ENCODE measurements around the gene THBS3.
"Not testable (repeated sequence)": the region's sequence is repeated elsewhere in the genome, so short reads cannot be mapped to it uniquely, and the experiment has no call there.

The THBS3 gene

DNA sequence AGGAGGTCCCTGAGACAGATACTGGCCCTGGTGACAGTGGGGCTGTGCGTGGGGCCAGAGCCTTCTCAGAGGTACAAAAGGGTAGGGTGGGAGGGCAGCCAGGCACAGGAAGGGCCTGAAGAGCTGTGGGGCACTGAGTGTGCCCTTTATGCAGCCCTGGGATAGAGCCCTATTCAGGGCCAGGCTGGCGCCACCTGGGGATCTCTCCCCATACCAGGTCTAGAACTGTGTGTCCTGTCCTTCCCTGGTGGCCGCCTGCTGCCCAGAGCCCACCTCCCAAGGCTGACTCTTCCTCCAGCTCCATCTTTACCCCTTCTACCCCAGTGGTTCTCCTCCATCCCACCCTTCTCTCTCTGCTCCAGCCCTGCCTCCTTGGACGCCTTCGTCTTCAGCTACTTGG is 25.8 kb upstream of the THBS3 start:
- not testable (repeated sequence) for DNase-seq

DNA sequence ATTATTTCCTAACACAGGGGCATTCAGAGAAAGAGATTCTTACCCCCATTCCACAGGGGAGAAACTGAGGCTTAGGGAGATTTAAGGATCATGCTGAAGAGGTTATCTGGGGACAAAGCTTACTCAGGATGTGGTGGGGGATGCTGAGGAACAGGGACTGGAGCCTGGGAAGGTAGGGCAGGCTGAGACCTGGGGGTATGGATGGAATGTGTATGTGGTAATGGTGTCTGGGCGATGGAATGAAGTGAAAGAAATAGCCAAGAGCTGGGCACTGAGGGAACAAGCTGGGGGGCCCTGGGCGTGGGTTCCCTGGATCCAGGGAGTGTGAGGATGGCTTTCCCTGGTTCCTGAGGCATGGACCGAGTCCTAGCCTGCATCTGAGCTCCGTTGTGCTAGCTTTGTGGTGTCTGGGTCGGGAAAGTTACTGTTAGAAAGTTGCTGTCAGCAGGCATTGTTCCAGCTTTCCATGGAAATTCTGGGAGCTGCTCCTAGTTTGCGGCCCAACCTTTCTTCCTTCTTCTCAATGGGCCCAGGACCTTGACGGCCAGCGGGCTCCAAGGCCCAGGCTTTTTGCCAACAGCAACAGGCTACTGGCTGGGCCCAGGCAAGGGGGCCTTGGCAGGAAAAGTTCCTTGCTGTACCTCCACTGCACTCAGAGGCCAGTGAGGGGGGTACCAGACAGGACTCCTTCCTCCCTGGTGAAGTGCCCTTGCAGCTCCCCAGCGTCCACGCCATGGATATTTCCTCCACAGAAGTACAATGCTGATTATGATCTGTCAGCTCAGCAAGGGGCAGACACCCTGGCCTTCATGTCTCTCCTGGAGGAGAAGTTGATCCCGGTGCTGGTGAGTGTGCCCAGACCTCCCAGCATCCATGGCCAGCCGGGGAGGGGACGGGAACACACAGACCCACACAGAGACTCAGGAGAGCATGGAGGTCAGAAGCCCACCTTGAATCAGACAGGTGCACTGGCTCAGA is 24.6 kb upstream of the THBS3 start:
- DNase-seq: not testable (repeated sequence)

- DNase-seq: not testable (repeated sequence)
Measured at GRCh38 chr1:155231302-155231701, 23.6 kb upstream of the THBS3 start.

GRCh38 chr1:155228096-155228427 is 20.4 kb upstream of the THBS3 start:
- DNase-seq: no peak

- peak; percentile 100 for DNase-seq
Measured at GRCh38 chr1:155227261-155228095, 19.8 kb upstream of the THBS3 start.

DNA sequence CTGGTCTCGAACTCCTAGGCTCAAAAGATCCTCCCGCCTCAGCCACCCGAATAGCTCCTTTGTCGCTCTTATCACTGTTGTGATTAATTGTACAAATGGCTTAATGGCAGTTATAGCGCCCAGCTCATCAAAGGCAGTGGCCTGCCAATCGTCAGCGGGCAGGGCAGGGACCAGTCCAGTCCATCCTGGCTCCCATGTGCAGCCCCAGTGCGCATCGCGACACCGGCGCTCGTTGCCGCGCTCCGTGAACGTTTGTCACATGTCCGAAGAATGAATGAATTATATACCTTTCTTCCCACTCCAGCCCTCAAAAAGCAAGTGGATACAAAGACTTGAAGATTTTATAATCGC is 19.2 kb upstream of the THBS3 start:
- peak; percentile 69 for DNase-seq

- DNase-seq: peak; percentile 69
Measured at GRCh38 chr1:155226188-155226909, 18.7 kb upstream of the THBS3 start.

DNA sequence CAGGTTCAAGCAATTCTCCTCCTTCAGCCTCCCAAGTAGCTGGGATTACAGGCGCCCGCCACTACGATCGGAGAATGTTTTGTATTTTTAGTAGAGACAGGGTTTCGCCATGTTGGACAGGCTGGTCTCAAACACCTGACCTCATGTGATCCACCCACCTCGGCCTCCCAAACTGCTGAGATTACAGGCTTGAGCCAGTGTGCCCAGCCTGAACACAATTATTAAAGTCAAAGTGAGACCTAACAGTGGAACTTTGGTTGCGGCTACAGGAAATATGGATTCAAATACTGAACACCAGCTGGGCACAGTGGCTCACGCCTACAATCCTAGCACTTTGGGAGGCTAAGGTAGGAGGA is 17.7 kb upstream of the THBS3 start:
- DNase-seq: not testable (repeated sequence)

DNA sequence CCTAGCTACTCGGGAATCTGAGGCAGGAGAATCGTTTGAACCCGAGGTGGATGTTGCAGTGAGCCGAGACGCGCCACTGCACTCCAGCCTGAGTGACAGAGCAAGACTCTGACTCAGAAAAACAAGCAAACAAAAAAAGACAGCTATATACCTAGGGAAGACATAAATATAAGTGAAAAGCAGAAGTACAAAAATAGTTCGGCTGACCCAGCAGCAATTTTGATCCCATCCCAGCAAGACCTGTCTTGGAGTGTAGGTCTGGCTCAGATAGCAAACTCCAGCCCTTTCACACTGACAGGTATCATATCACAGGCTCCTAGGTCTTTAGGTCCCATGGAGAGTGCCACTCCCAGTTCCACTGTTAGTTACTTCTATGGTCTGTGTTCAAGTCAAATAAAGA is 15.3 kb upstream of the THBS3 start:
- no peak for DNase-seq

- not testable (repeated sequence) for DNase-seq
Measured at GRCh38 chr1:155220211-155220965, 12.7 kb upstream of the THBS3 start.

GRCh38 chr1:155219592-155220031 is 11.9 kb upstream of the THBS3 start:
- DNase-seq: no peak

- no peak for DNase-seq
Measured at GRCh38 chr1:155218854-155219591, 11.3 kb upstream of the THBS3 start.

GRCh38 chr1:155214702-155215101 is 7.0 kb upstream of the THBS3 start:
- DNase-seq: not testable (repeated sequence)

DNA sequence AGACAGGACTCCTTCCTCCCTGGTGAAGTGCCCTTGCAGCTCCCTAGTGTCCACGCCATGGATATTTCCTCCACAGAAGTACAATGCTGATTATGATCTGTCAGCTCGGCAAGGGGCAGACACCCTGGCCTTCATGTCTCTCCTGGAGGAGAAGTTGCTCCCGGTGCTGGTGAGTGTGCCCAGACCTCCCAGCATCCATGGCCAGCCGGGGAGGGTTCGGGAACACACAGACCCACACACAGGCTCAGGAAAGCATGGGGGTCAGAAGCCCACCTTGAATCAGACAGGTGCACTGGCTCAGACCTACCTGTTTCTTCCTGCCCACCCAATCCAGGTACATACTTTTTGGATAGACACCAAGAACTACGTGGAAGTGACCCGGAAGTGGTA is 4.3 kb upstream of the THBS3 start:
- not testable (repeated sequence) for DNase-seq

- not testable (repeated sequence) for DNase-seq
Measured at GRCh38 chr1:155211381-155212050, 3.8 kb upstream of the THBS3 start.

DNA sequence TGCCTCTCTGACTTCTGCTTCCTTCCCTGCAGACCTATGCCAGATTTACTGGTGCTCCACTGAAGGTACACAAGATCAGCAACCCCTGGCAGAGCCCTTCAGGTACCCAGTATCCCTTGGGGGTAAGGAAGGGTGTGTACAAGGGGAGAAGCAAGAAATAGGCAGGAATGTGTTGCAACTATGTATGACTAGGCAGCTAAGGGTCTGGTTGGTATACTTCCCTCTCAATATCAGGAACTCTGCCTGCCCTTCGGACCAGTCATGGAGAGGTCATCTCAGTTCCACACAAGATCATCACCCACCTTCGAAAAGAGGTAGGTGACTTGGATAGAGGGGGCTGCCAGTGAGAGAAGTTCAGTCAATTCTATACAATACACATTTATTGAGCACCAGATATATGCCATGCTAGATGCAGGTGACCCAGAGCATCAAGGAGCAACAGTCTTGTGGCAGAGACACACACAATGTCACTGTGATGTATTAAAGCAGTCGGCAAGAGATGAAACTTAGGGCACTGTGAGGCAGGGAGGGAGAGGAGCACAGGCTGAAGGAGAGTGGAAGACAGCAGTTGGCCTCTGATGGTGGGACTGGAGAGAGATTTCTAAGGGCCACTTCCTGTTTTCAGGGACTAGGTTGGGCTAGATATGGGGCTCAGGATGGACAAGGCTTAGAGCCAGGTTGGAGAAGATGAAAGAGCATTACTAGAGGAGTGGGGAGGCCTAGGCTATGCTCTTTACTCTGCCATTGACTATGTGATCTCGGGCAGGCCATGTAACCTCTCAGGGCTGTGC is 2.8 kb upstream of the THBS3 start:
- DNase-seq: no peak

GRCh38 chr1:155209312-155209721 is 1.6 kb upstream of the THBS3 start:
- DNase-seq: no peak

DNA sequence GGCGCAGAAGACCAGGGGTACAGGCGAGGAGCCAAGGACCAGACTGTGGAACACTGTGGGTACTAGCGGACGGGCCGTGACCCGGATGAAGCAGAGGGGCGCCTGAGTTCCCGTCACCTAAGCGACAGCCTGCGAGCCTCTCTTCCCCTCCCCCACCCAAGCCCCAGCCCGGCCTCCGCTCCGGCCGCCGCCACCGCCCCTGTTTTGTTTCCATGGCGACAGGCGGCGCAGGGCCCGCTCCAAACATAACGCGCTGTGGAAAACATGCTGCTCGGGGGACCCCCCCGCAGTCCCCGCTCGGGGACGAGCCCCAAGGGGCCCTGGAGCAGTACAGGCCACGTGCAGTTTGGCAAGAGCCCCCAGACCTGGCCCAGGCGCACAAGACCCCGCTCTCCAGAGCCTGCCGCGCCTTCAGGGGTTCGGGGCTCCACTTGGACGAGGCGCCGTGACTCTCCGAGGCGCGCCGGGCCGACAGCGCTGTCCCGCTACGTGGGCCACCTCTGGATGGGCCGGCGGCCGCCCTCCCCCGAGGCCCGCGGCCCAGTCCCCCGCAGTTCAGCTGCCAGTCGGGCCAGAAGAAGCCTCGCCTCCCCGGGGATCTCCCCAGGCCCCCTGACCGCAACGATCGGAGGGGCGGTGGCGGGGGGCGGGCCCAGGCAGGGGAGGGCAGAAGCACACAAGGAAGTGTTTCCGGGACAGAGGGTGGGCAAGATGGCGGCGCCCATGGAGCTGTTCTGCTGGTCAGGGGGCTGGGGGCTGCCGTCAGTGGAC is 1.0 kb upstream of the THBS3 start, which contains the start of gene MTX1:
MTX1 (plus strand) TSS at position 155 of the 771 bp plus-strand sequence; CDS start at position 265, 110 bp downstream.
- DNase-seq: peak; percentile 81

All from NCI-H1092 (cell line).